WI38 (cell line): Measurements from ENCODE around the gene SLCO4A1.

ENCODE experiments used
- H3K4me3 ChIP-seq: 2 replicates; pipeline ENCODE4 v1.5.1; 2011; ENCODE audit warnings: low read depth, mild to moderate bottlenecking, control low read depth, low read length
- TF ChIP-seq, protein P1 (sequence below): IDR thresholded peaks from 2 replicates; pipeline ENCODE4 v1.5.1; 2012; ENCODE audit warnings: low read depth, mild to moderate bottlenecking, control low read depth, low read length

Gene SLCO4A1, protein sequence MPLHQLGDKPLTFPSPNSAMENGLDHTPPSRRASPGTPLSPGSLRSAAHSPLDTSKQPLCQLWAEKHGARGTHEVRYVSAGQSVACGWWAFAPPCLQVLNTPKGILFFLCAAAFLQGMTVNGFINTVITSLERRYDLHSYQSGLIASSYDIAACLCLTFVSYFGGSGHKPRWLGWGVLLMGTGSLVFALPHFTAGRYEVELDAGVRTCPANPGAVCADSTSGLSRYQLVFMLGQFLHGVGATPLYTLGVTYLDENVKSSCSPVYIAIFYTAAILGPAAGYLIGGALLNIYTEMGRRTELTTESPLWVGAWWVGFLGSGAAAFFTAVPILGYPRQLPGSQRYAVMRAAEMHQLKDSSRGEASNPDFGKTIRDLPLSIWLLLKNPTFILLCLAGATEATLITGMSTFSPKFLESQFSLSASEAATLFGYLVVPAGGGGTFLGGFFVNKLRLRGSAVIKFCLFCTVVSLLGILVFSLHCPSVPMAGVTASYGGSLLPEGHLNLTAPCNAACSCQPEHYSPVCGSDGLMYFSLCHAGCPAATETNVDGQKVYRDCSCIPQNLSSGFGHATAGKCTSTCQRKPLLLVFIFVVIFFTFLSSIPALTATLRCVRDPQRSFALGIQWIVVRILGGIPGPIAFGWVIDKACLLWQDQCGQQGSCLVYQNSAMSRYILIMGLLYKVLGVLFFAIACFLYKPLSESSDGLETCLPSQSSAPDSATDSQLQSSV

DNA sequence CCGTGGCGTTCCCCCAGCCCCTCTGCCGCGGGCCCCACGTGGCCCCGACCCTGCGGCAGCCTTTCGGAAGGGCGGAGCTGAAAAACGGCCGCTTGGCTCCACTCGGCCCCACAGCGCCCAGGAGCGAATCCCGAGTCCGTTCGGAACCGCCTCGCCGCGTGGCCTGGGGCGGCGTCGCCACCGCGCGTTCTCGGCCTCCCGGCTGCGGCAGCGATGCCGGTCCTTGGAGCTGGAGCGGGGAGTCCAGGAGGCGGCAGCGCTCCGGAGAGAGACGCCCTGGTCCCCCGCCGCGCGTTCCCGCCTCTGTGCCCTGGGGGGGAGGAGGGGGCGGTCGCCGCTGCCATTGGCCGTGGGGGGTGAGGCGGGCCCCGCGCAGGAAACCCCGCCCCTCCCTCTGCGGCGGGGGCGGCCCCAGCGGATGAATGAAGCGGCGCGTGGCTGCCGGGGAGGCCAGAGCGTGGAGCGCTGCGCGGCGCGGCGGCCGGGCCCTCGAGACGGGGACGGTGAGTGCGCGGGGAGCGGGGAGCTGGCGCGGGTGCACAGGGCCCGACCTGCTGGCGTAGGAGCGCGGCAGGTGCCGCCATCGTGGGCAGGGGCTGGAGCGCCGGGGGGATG, at the start of gene SLCO4A1:
Gene SLCO4A1 (plus strand): TSS at position 453 of the 615 bp plus-strand sequence. CDS start 13,952 bp downstream, outside the sequence.
- peak within 1 kb of the TSS; percentile 39 for H3K4me3 ChIP-seq
- TF ChIP-seq, protein P1, sequence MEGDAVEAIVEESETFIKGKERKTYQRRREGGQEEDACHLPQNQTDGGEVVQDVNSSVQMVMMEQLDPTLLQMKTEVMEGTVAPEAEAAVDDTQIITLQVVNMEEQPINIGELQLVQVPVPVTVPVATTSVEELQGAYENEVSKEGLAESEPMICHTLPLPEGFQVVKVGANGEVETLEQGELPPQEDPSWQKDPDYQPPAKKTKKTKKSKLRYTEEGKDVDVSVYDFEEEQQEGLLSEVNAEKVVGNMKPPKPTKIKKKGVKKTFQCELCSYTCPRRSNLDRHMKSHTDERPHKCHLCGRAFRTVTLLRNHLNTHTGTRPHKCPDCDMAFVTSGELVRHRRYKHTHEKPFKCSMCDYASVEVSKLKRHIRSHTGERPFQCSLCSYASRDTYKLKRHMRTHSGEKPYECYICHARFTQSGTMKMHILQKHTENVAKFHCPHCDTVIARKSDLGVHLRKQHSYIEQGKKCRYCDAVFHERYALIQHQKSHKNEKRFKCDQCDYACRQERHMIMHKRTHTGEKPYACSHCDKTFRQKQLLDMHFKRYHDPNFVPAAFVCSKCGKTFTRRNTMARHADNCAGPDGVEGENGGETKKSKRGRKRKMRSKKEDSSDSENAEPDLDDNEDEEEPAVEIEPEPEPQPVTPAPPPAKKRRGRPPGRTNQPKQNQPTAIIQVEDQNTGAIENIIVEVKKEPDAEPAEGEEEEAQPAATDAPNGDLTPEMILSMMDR: no peak

DNA sequence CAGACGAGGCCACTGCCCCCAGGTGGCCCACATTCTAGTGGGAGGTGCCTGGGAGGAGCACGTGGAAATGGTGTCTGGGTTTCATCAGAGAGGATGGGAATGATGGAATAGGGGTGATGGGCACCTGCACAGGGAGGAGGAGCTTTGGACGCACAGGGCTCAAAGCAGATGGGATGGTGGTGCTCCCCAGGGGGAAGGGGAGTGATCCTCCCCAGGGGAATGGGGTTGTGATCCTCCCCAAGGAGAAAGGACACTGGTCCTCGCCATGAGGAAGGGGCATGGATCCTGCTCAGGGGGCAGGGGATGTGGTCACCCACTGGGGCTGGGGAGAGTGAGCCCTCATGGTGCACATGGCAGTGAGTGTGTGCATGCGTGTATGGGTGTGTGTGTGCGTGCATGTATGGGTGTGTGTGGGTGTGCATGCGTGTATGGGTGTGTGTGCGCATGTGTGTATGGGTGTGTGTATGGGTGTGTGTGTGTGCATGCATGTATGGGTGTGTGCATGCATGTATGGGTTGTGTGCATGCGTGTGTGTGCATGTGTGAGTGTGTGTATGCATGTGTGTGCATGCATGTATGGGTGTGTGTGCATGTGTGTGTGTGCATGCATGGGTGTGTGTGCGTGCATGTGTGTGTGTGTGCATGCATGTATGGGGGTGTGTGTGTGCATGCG, 49.7 kb upstream of the SLCO4A1 start:
- no peak overlapping the region for H3K4me3 ChIP-seq
- TF ChIP-seq, protein P1: no peak

DNA sequence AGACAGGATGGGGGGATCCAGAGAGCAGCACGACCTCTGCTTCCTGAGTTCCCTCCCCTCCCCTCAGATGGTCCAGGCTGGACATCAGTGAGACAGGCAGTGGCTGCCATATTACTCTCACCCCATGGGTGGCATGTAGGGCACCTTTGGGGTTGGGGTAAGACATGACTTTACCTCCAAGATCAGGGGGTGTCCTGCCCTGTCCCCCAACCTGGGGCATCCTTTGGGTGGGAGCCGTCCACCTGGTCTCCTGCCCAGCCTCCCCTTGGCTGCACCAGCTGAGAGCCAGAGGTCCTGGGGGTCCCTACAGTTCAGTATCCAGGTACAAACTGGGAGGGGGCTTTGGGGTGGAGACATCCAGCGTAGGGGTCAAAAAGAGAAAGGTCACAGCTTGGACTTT, 48.7 kb upstream of the SLCO4A1 start:
- TF ChIP-seq, protein P1: no peak
- H3K4me3 ChIP-seq: no peak overlapping the region

DNA sequence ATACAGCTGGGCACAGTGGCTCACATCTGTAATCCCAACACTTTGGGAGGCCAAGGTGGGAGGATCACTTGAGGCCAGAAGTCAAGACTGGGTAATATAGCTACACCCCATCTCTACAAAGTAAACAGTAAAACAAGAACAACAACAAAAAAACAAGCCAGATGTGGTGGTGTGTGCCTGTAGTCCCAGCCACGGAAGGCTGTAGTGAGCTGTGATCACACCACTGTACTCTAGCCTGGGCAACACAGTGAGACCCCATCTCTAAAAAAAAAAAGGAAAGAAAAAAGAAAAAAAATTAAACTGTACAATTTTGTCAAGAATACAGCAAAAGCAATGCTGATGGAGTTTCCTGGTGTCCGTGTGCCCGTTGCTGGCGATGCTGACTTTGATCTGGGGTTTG, 47.2 kb upstream of the SLCO4A1 start:
- TF ChIP-seq, protein P1: no peak
- H3K4me3 ChIP-seq: no peak overlapping the region

DNA sequence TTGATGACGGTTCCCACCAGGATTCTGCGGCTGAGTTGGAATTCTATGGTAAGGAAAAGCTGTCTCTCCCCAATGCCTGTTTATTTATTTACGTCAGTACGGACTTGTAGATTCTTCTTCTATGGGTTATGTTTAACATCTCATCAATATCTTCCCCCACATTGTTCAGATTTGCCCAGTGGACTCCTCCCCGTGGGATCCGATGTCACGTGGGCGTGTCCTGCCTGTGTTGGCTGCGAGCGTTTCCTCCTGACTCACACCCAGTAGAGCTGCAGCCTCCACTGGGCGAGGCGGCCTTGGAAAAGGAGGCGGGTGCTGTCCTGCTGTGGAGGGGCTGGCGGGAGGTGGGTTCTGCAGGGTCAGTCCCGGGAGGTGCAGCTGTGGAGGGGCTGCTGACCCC, 46.8 kb upstream of the SLCO4A1 start:
- TF ChIP-seq, protein P1: no peak
- no peak overlapping the region for H3K4me3 ChIP-seq

DNA sequence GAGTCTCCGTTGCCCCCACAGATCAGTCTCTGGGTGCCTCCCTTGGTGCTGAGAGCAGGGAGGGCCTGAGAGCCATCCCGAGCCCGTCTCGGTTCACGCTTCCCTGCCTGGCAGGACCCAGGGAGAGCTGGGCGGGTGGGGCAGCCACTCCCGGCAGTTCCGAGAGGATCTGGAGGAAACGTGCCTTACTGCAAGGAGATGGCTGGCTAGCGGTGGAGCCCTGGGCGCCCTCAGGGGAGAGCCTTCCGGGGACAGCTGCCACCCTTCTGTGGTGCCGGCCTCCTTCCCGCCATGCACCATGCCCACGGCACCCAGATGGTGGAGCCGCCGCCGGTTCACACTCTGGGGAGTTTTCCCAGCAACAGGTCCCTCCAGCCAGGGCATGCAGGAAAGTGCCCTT, 45.8 kb upstream of the SLCO4A1 start:
- TF ChIP-seq, protein P1: no peak
- no peak overlapping the region for H3K4me3 ChIP-seq
